Endothelial cell of umbilical vein (primary cell): ENCODE results near the gene SUCLG2. TPM values are rescaled to one million over a fixed set of nuclear protein-coding genes. Genes with fewer than 3 reads are reported as not detected.

Experiments
- BruUV-seq: library from RNA; stranded (reverse); fragments of 400-500 nt; replicated peaks from 2 replicates; lab custom pipeline; 2021; lab: Mats Ljungman, UMichigan
- CTCF ChIA-PET: fragments of 300-600, 350-600 bp; sonication (Branson Sonifier 250); formaldehyde crosslinking; loops from one replicate; lab custom pipeline; 2021; ENCODE audit warnings: antibody characterized with exemption, inconsistent platforms; lab: Charles Lee
- POLR2A ChIA-PET: fragments of 300-600, 350-600 bp; sonication (Branson Sonifier 250); formaldehyde crosslinking; loops from one replicate; lab custom pipeline; 2021; ENCODE audit warnings: antibody characterized with exemption, inconsistent platforms; lab: Charles Lee
- DNase-seq: peaks from one replicate; pipeline ENCODE4 v3.0.0-alpha.2; 2011; ENCODE audit warnings: low read depth, low spot score
- FAIRE-seq: peaks from 2 replicates; lab custom pipeline; 2011; peaks lifted over from hg19 to GRCh38; lab: Jason Lieb, UNC
- H2AFZ ChIP-seq: 2 replicates; pipeline ENCODE4 v1.6.0; 2012; ENCODE audit warnings: low read depth, low read length, control low read depth, inconsistent platforms
- H3K27ac ChIP-seq: 2 replicates; pipeline ENCODE4 v1.5.1; 2011; ENCODE audit warnings: low read depth, mild to moderate bottlenecking, control low read depth, low read length, moderate library complexity; ENCODE audit not compliant: insufficient read depth
- H3K27me3 ChIP-seq, 2 experiments: 2 replicates each; pipeline versions ENCODE4 v1.6.0 to v1.6.1; 2011; ENCODE audit warnings: low read length in 2 of 2, mixed read lengths in 1 of 2; ENCODE audit not compliant: control insufficient read depth in 2 of 2, insufficient read depth in 2 of 2
- H3K36me3 ChIP-seq, 2 experiments: 2 replicates in 1 of 2; 3 replicates in 1 of 2; pipeline ENCODE4 v1.5.1; 2011; ENCODE audit warnings: low read length in 2 of 2, mild to moderate bottlenecking in 1 of 2, moderate library complexity in 1 of 2; ENCODE audit not compliant: control insufficient read depth in 2 of 2, insufficient read depth in 2 of 2; ENCODE audit errors: extremely low read depth in 1 of 2
- H3K4me1 ChIP-seq: 3 replicates; pipeline ENCODE4 v1.5.1; 2011; ENCODE audit warnings: mild to moderate bottlenecking, low read length; ENCODE audit not compliant: control insufficient read depth, insufficient read depth; ENCODE audit errors: extremely low read depth
- H3K4me2 ChIP-seq: 2 replicates; pipeline ENCODE4 v1.6.1; 2011; ENCODE audit warnings: low read length, control low read depth, mixed read lengths; ENCODE audit not compliant: insufficient read depth
- H3K4me3 ChIP-seq, 3 experiments: fragments of 200-600 bp in 1 of 3; sonication (generic), shearing (Covaris generic) in 1 of 3; replicated peaks in 1 of 3; 2 replicates each; pipeline ENCODE4 v1.5.1; 2011 to 2016; ENCODE audit warnings: control low read depth in 3 of 3, low read length in 3 of 3, mild to moderate bottlenecking in 2 of 3, inconsistent platforms in 1 of 3, low read depth in 1 of 3, moderate library complexity in 1 of 3; ENCODE audit not compliant: insufficient read depth in 1 of 3
- H3K79me2 ChIP-seq: 2 replicates; pipeline ENCODE4 v1.6.0; 2012; ENCODE audit warnings: low read length, inconsistent platforms; ENCODE audit not compliant: control insufficient read depth, insufficient read depth
- H3K9ac ChIP-seq: replicated peaks from 2 replicates; pipeline ENCODE3; 2011; ENCODE audit warnings: low read length, control low read depth; ENCODE audit not compliant: insufficient read depth; ENCODE audit errors: extremely low read depth
- H3K9me1 ChIP-seq: replicated peaks from 3 replicates; pipeline ENCODE4 v1.6.0; 2011; ENCODE audit warnings: mild to moderate bottlenecking, low read length; ENCODE audit not compliant: control insufficient read depth, insufficient read depth; ENCODE audit errors: extremely low read depth
- H3K9me3 ChIP-seq: replicated peaks from 2 replicates; pipeline ENCODE4 v1.5.1; 2012; ENCODE audit warnings: low read length, inconsistent platforms; ENCODE audit not compliant: control insufficient read depth, insufficient read depth
- H4K20me1 ChIP-seq: replicated peaks from 2 replicates; pipeline ENCODE3; 2011; ENCODE audit warnings: mild to moderate bottlenecking, low read length; ENCODE audit not compliant: control insufficient read depth, insufficient read depth; ENCODE audit errors: extremely low read depth
- CTCF ChIP-seq, 2 donors: IDR thresholded peaks; 1 replicate in 1 of 2; 2 replicates in 1 of 2; pipeline ENCODE4 v1.5.1; 2011; ENCODE audit warnings: low read length in 2 of 2, mild to moderate bottlenecking in 2 of 2, moderate library complexity in 2 of 2, control low read depth in 1 of 2, inconsistent platforms in 1 of 2, low read depth in 1 of 2; ENCODE audit not compliant: insufficient read depth in 1 of 2; ENCODE audit errors: extremely low read depth in 1 of 2
- EZH2 ChIP-seq: IDR thresholded peaks from 2 replicates; pipeline ENCODE4 v1.6.1; 2012; ENCODE audit warnings: borderline replicate concordance, low read depth, mild to moderate bottlenecking, moderate library complexity, low read length, inconsistent platforms; ENCODE audit not compliant: severe bottlenecking
- FOS ChIP-seq: IDR thresholded peaks from 2 replicates; pipeline ENCODE4 v1.6.1; 2011; ENCODE audit warnings: mild to moderate bottlenecking, low read length, moderate library complexity, borderline replicate concordance; ENCODE audit not compliant: insufficient read depth
- GATA2 ChIP-seq: IDR thresholded peaks from 2 replicates; pipeline ENCODE4 v1.7.0; 2011; ENCODE audit warnings: low read depth, mild to moderate bottlenecking, moderate library complexity, mixed read lengths, low read length; ENCODE audit not compliant: insufficient read length, insufficient read depth
- JUN ChIP-seq: IDR thresholded peaks from 2 replicates; pipeline ENCODE4 v1.6.1; 2011; ENCODE audit warnings: borderline replicate concordance, low read depth; ENCODE audit not compliant: insufficient read length, insufficient read depth
- MYC ChIP-seq: IDR thresholded peaks from one replicate; pipeline ENCODE4 v1.6.1; 2011; ENCODE audit warnings: mild to moderate bottlenecking, low read depth, low read length
- POLR2A ChIP-seq: IDR thresholded peaks from 2 replicates; pipeline ENCODE4 v1.6.1; 2012; ENCODE audit warnings: low read depth, mild to moderate bottlenecking, control low read depth, low read length
- POLR2AphosphoS5 ChIP-seq: IDR thresholded peaks from 2 replicates; pipeline ENCODE4 v1.6.1; 2012; ENCODE audit warnings: low read depth, mild to moderate bottlenecking, control low read depth, low read length, moderate library complexity; ENCODE audit not compliant: insufficient read depth
- dilution Hi-C: fragments of 300-500 bp; cut with MboI; formaldehyde crosslinking; loops from one replicate; pipeline ENCODE4 v1.15.0; 2019; ENCODE audit warnings: low sequenced_read_pairs; ENCODE audit not compliant: extremely low pct_ligation_motif_present
- intact Hi-C: fragments of 100-400 bp; cut with micrococcal nuclease; formaldehyde crosslinking; loops from one replicate; pipeline ENCODE4 v1.10.0; 2022
- polyA plus RNA-seq, 4 experiments: library from polyadenylated mRNA; depleted of rRNA in 3 of 4; stranded (reverse) in 3 of 4; unstranded in 1 of 4; fragments of >200 nt; gene quantifications; 2 replicates each; pipeline versions ENCODE4 v1.2.1 to v1.2.3, GENCODE V29; 2011 to 2012; ENCODE audit warnings: missing spikeins in 1 of 4
- total RNA-seq: library from RNA; stranded (reverse); gene quantifications from 2 replicates; pipeline ENCODE4 v1.2.3, GENCODE V29; 2021
- TF ChIP-seq, protein P1 (sequence below): IDR thresholded peaks from 2 replicates; pipeline ENCODE4 v1.6.1; 2011; ENCODE audit not compliant: insufficient read depth, insufficient read length

The SUCLG2 gene
- total and polyA plus RNA-seq, 2 donors (not counting 3 experiments of a cell fraction or from before 2014, with no cell fraction given) = 8.1 to 38.3 TPM

DNA sequence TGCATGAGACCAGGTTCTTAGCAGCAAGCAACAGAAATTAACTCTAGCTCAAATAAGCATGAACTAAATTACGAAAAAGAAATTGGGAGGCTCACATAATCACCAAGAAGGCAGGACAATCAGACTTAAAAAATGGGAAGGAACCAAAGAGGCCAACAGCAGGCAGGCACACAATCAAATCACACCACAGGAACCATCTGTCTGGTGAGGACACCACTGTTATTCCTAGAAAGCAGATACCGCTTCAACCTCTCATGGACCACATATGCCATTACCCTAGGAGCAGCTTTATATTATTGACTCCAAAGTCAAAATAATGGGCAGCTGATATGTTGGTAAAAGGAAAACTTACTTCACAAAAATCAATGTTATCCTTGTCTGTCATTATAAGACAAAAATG, 51.6 kb downstream of the SUCLG2 start:
- Histone ChIP-seq H3K9me3 (no peaks in the 10 kb centered on the region), H2AFZ (no peak overlapping the region), H3K36me3 (no peaks in the 10 kb centered on the region), H3K4me1 (peaks cover 3% of the 10 kb centered on the region), H3K9ac (no peak overlapping the region), H4K20me1 (no peaks in the 10 kb centered on the region), H3K79me2 (peaks cover 2% of the 10 kb centered on the region), H3K27ac (no peak overlapping the region), H3K9me1 (peaks cover 4% of the 10 kb centered on the region), H3K4me2 (no peak overlapping the region), H3K4me3 (no peak overlapping the region), H3K27me3 (no peaks in the 10 kb centered on the region)
- no peak for TF ChIP-seq GATA2
- TF ChIP-seq, protein P1, sequence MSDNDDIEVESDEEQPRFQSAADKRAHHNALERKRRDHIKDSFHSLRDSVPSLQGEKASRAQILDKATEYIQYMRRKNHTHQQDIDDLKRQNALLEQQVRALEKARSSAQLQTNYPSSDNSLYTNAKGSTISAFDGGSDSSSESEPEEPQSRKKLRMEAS = no peak
- no peak for TF ChIP-seq CTCF (IDR thresholded peaks at IDR 0.05; ENCODE audit: extremely low read depth in 1 of 2, insufficient read depth in 1 of 2, low read depth in 1 of 2, low read length in 2 of 2)
- TF ChIP-seq FOS = no peak
- no peak for TF ChIP-seq POLR2A
- no peak for TF ChIP-seq JUN
- TF ChIP-seq EZH2 = no peak
- no peak for TF ChIP-seq POLR2AphosphoS5
- TF ChIP-seq MYC = no peak
- FAIRE-seq (no peak), DNase-seq (no peak)
- intact Hi-C loops = no loop called here
- CTCF ChIA-PET = interaction anchor here (0.9 to 1.5 kb wide), 4 partner anchors 9 to 489 kb away, joined by 3 read pairs; no protein-coding TSS in a partner anchor
- BruUV-seq = no TSS peak
- POLR2A ChIA-PET = no interaction called here
- dilution Hi-C loops = no loop called here
